BE2C (cell line): ENCODE measurements around the gene SEPTIN7.

Experiments used
- DNase-seq: peaks from one replicate; pipeline ENCODE4 v3.0.0-alpha.2; 2020
- H3K27me3 ChIP-seq: fragments of 250-450 bp; sonication (Bioruptor Pico); 2 replicates; pipeline ENCODE4 v1.5.1; 2020; ENCODE audit warnings: mild to moderate bottlenecking
- H3K36me3 ChIP-seq: fragments of 250-450 bp; sonication (Bioruptor Pico); 2 replicates; pipeline ENCODE4 v1.5.1; 2020; ENCODE audit warnings: mild to moderate bottlenecking
- H3K4me1 ChIP-seq: fragments of 250-450 bp; sonication (Bioruptor Pico); 2 replicates; pipeline ENCODE4 v1.5.1; 2020
- H3K4me3 ChIP-seq: 2 replicates; pipeline ENCODE4 v1.5.1; 2011; ENCODE audit warnings: low read depth, low read length
- H3K9me3 ChIP-seq: fragments of 250-450 bp; sonication (Bioruptor Pico); 2 replicates; pipeline ENCODE4 v1.5.1; 2020
- TF ChIP-seq, protein P1 (sequence below): IDR thresholded peaks from 2 replicates; pipeline ENCODE4 v1.5.1; 2012; ENCODE audit warnings: mild to moderate bottlenecking, low read depth, low read length

The SEPTIN7 gene

GRCh38 chr7:35757574-35757973 lies 43.3 kb upstream of the SEPTIN7 start:
- no peak for DNase-seq
- H3K27me3 ChIP-seq: no peaks in the 10 kb centered on the region
- H3K4me3 ChIP-seq: no peak overlapping the region
- H3K4me1 ChIP-seq: peaks cover 51% of the 10 kb centered on the region
- no peaks in the 10 kb centered on the region for H3K36me3 ChIP-seq
- TF ChIP-seq, protein P1, sequence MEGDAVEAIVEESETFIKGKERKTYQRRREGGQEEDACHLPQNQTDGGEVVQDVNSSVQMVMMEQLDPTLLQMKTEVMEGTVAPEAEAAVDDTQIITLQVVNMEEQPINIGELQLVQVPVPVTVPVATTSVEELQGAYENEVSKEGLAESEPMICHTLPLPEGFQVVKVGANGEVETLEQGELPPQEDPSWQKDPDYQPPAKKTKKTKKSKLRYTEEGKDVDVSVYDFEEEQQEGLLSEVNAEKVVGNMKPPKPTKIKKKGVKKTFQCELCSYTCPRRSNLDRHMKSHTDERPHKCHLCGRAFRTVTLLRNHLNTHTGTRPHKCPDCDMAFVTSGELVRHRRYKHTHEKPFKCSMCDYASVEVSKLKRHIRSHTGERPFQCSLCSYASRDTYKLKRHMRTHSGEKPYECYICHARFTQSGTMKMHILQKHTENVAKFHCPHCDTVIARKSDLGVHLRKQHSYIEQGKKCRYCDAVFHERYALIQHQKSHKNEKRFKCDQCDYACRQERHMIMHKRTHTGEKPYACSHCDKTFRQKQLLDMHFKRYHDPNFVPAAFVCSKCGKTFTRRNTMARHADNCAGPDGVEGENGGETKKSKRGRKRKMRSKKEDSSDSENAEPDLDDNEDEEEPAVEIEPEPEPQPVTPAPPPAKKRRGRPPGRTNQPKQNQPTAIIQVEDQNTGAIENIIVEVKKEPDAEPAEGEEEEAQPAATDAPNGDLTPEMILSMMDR: no peak
- H3K9me3 ChIP-seq: no peaks in the 10 kb centered on the region

DNA sequence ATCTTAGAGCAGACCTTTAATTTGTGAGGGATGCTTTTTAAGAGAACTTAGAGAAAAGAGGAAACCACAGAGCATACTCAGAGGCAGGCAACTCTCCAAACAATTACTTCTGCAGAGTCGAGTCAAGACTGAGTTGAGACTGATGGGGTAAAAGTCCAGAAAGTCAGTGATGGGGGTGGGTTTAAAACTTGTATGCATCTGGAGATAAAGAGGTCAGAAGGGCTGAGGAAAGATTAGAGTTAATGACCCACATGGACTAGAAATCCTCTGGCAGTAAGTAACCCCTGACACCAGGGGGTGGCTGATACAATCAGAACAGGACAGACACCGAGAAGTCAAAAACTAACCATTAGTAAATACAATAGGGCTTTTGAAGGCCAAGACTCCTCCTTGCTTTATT lies 42.4 kb upstream of the SEPTIN7 start:
- Histone ChIP-seq H3K27me3 (no peaks in the 10 kb centered on the region), H3K4me3 (no peak overlapping the region), H3K9me3 (no peaks in the 10 kb centered on the region), H3K36me3 (no peaks in the 10 kb centered on the region), H3K4me1 (peaks cover 52% of the 10 kb centered on the region)
- TF ChIP-seq, protein P1: peak; percentile 33
- peak; percentile 19 for DNase-seq

DNA sequence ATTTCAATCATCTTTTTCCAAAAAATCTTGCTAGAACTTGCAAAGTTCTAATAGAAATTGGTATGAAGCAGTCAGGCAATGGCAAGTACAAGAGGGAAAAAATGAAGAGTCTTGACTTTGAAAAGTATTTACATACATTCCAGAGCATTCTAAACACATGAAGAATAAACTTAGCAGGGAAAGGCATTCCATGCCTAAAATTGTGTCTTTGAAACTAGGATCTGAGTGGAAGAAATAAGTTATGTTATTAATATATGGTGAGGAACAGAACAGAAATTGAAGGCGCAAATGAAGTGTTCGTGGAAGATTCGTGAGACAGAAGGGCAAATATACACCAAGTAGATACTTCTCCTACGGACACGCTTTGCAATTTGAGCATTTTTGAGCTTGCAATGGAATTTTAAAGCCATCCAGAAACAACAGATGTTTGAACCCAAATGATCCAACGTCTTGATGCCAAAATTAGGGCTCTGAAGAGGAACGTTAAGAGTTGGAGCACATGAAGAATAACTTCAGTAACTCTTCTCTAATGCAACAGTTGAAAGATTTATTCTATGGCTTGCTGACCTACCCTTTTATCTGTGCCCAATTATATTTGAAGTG lies 40.6 kb upstream of the SEPTIN7 start:
- no peaks in the 10 kb centered on the region for H3K27me3 ChIP-seq
- no peaks in the 10 kb centered on the region for H3K36me3 ChIP-seq
- no peak for DNase-seq
- no peaks in the 10 kb centered on the region for H3K9me3 ChIP-seq
- peaks cover 36% of the 10 kb centered on the region for H3K4me1 ChIP-seq
- H3K4me3 ChIP-seq: no peak overlapping the region
- TF ChIP-seq, protein P1: no peak

DNA sequence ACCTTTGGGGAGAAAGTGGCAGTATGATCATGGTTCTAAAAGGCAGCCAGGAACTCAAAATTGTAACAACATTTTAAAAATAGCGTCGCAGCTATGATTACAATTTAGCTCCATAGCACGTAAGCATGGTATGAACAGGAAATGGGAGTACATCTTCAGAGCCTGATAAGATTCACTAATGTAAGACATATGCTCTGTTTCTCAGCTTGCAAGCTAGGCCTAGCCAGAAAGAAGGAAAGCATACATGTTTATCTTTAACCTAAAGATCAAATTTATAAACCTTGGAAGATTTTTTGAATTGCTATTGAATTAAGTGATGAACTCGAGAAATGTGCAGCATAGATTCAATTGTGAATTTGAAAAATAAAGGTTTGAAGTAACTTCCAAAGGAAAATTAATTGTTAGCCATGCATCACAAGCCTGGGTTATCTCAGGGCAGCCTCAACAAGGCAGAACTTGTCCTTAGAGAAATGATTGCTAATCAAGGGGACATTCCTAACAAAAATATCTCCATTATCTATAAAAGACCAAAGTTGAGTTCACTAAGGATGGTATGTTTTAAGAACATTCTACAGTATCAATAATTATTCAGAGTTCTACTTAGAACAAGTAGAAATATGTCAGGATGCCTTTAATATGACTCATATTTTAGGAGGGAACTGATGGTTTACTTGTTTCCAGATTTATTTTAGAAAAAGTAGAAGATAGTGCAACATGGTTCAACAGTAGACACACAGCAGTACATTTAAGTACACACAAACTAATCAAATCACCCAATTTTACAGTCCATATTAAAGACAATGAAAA lies 38.8 kb upstream of the SEPTIN7 start:
- DNase-seq: no peak
- TF ChIP-seq, protein P1: no peak
- Histone ChIP-seq H3K9me3 (no peaks in the 10 kb centered on the region), H3K4me3 (no peak overlapping the region), H3K27me3 (no peaks in the 10 kb centered on the region), H3K36me3 (no peaks in the 10 kb centered on the region), H3K4me1 (peaks cover 31% of the 10 kb centered on the region)

- H3K27me3 ChIP-seq: no peaks in the 10 kb centered on the region
- H3K9me3 ChIP-seq: no peaks in the 10 kb centered on the region
- no peak overlapping the region for H3K4me3 ChIP-seq
- H3K36me3 ChIP-seq: no peaks in the 10 kb centered on the region
- H3K4me1 ChIP-seq: peaks cover 27% of the 10 kb centered on the region
- TF ChIP-seq, protein P1: no peak
- no peak for DNase-seq
Observed at GRCh38 chr7:35762781-35763180, 38.1 kb upstream of the SEPTIN7 start.

DNA sequence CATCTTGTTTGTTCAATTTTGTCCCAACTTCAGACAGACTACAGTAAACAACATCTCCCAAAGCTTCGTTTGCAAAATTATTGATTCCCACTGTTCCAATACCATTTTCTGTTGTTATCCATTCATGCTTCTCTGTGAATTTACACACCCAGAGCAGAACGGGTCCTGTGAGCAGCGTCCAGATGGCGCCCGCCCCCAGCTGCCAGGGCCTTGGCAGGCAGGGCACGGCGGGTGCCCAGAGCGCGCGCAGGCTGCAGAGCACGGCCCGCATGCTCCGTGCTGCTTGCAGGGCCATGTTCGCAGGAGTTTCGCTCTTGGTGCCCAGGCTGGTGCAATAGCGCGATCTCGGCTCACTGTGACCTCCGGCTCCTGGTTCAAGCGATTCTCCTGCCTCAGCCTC lies 32.5 kb upstream of the SEPTIN7 start:
- Histone ChIP-seq H3K27me3 (no peaks in the 10 kb centered on the region), H3K36me3 (no peaks in the 10 kb centered on the region), H3K4me3 (no peak overlapping the region), H3K9me3 (no peaks in the 10 kb centered on the region), H3K4me1 (no peaks in the 10 kb centered on the region; the same call in 1 of the 2 replicates)
- DNase-seq: no peak
- TF ChIP-seq, protein P1: no peak
